Stimulated activated memory B cell treated with anti-CD40 and anti-IgM and Interleukin-4, amounts not matched to agents 10 μg/mL and 1 μg/mL and 100 μg/mL, for 72 hours (primary cell): ENCODE results near the gene ZCCHC8.
A peak's percentile ranks its signal among the peaks of the same experiment; 100 is the strongest.
"Not testable (repeated sequence)": the region's sequence is repeated elsewhere in the genome, so short reads cannot be mapped to it uniquely, and the experiment has no call there.

ENCODE experiments used
- ATAC-seq: fragments of 150-1000 bp; cut with Tn5 transposase; 2 replicates; pipeline ENCODE4 v1.10.0; 2021
- H3K27ac Mint-ChIP-seq: one replicate; pipeline ENCODE4 v1.8.0; 2022; ENCODE audit warnings: mild to moderate bottlenecking, mixed read lengths
- H3K27me3 Mint-ChIP-seq: one replicate; pipeline ENCODE4 v1.8.0; 2022; ENCODE audit warnings: mixed read lengths
- H3K36me3 Mint-ChIP-seq: one replicate; pipeline ENCODE4 v1.8.0; 2022; ENCODE audit warnings: mixed read lengths
- H3K4me1 Mint-ChIP-seq: one replicate; pipeline ENCODE4 v1.8.0; 2022; ENCODE audit warnings: mixed read lengths
- H3K4me3 Mint-ChIP-seq: one replicate; pipeline ENCODE4 v1.8.0; 2022; ENCODE audit warnings: mild to moderate bottlenecking, moderate library complexity, mixed read lengths
- H3K9me3 Mint-ChIP-seq: one replicate; pipeline ENCODE4 v1.8.0; 2022; ENCODE audit warnings: mixed read lengths

Gene ZCCHC8

DNA sequence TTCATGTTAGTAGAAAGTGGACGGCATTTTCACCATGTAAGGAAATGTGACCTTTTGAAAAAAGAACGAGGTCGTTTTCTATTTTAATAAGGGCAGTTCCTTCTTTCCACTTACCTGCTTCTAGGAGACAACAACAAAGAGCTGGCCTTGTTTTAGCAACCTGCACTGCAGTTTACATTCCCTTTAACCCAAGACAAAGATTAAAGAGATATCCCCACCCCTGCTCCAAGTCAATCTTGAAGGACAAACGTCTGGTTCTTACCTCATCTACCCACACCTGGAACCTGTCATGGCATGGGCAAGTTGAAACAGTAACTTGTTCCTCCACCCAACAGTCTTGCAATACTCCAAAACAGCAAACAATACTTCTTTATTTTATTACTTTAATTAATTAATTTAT, 32.7 kb downstream of the ZCCHC8 start:
- no peak for ATAC-seq
- no peaks in the 10 kb centered on the region for H3K9me3 Mint-ChIP-seq

GRCh38 chr12:122464317-122465042, 36.3 kb downstream of the ZCCHC8 start:
- not testable (repeated sequence) for H3K36me3 Mint-ChIP-seq, H3K9me3 Mint-ChIP-seq, H3K27me3 Mint-ChIP-seq, H3K4me1 Mint-ChIP-seq, ATAC-seq, H3K27ac Mint-ChIP-seq, H3K4me3 Mint-ChIP-seq

More for the DNA sequence above, 32.7 kb downstream of the ZCCHC8 start:
- H3K27ac Mint-ChIP-seq, result no peak overlapping the region
- H3K36me3 Mint-ChIP-seq, result no peaks in the 10 kb centered on the region
- no peaks in the 10 kb centered on the region for H3K27me3 Mint-ChIP-seq
- no peak overlapping the region for H3K4me3 Mint-ChIP-seq
- no peaks in the 10 kb centered on the region for H3K4me1 Mint-ChIP-seq

- Mint-ChIP-seq H3K36me3 (no peaks in the 10 kb centered on the region), H3K9me3 (no peaks in the 10 kb centered on the region), H3K4me1 (peaks cover 4% of the 10 kb centered on the region), H3K4me3 (no peak overlapping the region), H3K27ac (no peak overlapping the region), H3K27me3 (no peaks in the 10 kb centered on the region)
- ATAC-seq, result no peak
Observed at GRCh38 chr12:122460641-122461040, 40.1 kb downstream of the ZCCHC8 start.

GRCh38 chr12:122460061-122460460, 40.7 kb downstream of the ZCCHC8 start:
- no peak overlapping the region for H3K4me3 Mint-ChIP-seq
- no peak for ATAC-seq
- peaks cover 6% of the 10 kb centered on the region for H3K4me1 Mint-ChIP-seq
- H3K9me3 Mint-ChIP-seq, result no peaks in the 10 kb centered on the region
- H3K27me3 Mint-ChIP-seq, result no peaks in the 10 kb centered on the region
- no peak overlapping the region for H3K27ac Mint-ChIP-seq
- no peaks in the 10 kb centered on the region for H3K36me3 Mint-ChIP-seq

- no peak overlapping the region for H3K4me3 Mint-ChIP-seq
Observed at GRCh38 chr12:122459211-122459610, 41.5 kb downstream of the ZCCHC8 start.

GRCh38 chr12:122458105-122459035, 42.4 kb downstream of the ZCCHC8 start:
- Mint-ChIP-seq H3K36me3 (no peaks in the 10 kb centered on the region), H3K4me3 (no peak overlapping the region), H3K27me3 (no peaks in the 10 kb centered on the region), H3K9me3 (no peaks in the 10 kb centered on the region), H3K27ac (no peak overlapping the region), H3K4me1 (peaks cover 12% of the 10 kb centered on the region)
- ATAC-seq, result no peak

More at GRCh38 chr12:122459211-122459610, 41.5 kb downstream of the ZCCHC8 start:
- no peak overlapping the region for H3K27ac Mint-ChIP-seq
- ATAC-seq, result no peak
- no peaks in the 10 kb centered on the region for H3K36me3 Mint-ChIP-seq
- H3K9me3 Mint-ChIP-seq, result no peaks in the 10 kb centered on the region
- H3K4me1 Mint-ChIP-seq, result peaks cover 6% of the 10 kb centered on the region
- H3K27me3 Mint-ChIP-seq, result no peaks in the 10 kb centered on the region

DNA sequence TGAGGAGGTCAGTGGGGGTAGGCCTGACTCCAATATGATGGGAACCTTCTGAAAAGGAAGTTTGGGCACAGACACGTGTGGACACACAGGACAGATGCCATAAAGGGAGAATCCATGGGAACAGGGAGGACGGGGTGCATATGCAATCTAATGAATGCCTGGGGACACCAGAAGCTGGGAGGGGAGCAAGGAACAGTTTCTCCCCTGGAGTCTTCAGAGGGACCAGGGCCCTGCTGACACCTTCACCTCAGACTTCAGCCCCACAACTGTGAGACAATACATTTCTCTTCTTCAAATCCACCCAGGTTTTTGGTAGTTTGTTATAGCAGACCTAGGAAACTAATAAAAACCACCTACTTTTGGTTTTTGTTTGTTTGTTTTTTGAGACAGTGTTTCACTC, 43.1 kb downstream of the ZCCHC8 start:
- Mint-ChIP-seq H3K4me3 (no peak overlapping the region), H3K36me3 (no peaks in the 10 kb centered on the region), H3K4me1 (peaks cover 20% of the 10 kb centered on the region), H3K27ac (no peak overlapping the region), H3K9me3 (no peaks in the 10 kb centered on the region), H3K27me3 (no peaks in the 10 kb centered on the region)
- ATAC-seq, result no peak

DNA sequence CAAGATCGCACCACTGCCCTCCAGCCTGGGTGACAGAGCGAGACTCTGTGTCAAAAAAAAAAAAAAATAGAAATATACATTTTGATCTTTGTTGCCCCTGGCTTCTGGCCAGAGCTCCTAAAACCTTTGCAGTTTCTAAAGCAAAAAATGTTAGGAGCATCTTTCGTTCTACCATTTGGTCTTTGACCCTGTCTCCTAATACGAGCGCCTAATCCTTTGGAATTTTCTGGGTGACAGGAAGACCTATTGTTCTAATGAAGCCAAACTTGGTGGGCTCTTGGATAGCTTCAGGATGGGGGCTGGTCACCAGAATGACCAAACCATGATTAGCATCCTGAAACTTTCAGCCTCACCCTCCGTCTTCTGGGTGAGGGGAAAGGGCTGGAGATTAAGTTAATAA, 46.0 kb downstream of the ZCCHC8 start:
- Mint-ChIP-seq H3K4me1 (peaks cover 23% of the 10 kb centered on the region), H3K4me3 (no peak overlapping the region), H3K27ac (no peak overlapping the region), H3K36me3 (no peaks in the 10 kb centered on the region), H3K9me3 (no peaks in the 10 kb centered on the region), H3K27me3 (no peaks in the 10 kb centered on the region)
- ATAC-seq, result no peak

DNA sequence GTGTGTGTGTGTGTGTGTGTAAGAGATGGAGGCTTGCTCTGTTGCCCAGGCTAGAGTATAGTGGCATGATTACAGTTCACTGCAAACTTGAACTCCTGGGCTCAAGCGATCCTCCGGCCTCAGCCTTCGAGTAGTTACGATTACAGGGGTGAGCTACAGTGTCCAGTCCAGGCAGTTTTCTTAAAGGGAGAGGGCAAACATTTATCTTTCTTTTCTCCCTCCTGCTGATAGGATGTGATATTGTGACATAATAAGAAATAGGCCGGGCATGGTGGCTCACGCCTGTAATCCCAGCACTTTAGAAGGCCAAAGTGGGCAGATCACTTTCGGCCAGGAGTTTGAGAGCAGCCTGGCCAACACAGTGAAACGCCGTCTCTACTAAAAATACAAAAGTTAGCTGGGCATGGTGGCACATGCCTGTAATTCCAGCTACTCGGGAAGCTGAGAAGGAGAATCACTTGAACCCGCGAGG, 46.4 kb downstream of the ZCCHC8 start:
- no peak overlapping the region for H3K4me3 Mint-ChIP-seq

DNA sequence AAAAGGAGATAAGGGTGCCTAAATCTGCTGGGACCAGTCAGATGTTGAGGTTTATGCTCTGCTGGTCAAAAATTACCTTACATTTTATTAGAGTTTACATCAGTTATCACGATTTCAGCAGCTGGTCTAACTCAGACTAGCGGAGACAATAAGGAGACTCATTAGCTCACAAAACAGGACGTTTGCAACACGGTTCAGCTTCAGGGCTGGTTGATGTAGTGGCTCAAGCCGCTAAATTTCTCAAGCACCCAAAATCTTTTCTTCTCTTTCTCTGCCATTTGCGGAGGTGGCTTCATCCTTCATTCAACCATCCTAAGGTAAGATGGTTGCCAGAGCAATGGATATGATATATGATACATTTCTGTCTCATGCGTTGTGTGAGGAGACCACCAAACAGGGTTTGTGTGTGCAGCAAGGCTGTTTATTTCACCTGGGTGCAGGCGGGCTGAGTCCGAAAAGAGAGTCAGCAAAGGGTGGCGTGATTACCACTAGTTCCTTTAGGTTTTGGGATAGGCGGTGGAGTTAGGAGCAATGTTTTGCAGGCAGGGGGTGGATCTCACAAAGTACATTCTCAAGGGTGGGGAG, 47.9 kb downstream of the ZCCHC8 start:
- Mint-ChIP-seq H3K4me1 (peaks cover 23% of the 10 kb centered on the region), H3K36me3 (no peaks in the 10 kb centered on the region)

More for the DNA sequence above, 46.4 kb downstream of the ZCCHC8 start:
- Mint-ChIP-seq H3K27me3 (no peaks in the 10 kb centered on the region), H3K36me3 (no peaks in the 10 kb centered on the region), H3K27ac (peak overlapping the region; percentile 65), H3K4me1 (peaks cover 23% of the 10 kb centered on the region), H3K9me3 (no peaks in the 10 kb centered on the region)
- ATAC-seq, result no peak

GRCh38 chr12:122449317-122449716, 51.4 kb downstream of the ZCCHC8 start:
- no peak overlapping the region for H3K27ac Mint-ChIP-seq
- H3K36me3 Mint-ChIP-seq, result no peaks in the 10 kb centered on the region
- H3K9me3 Mint-ChIP-seq, result no peaks in the 10 kb centered on the region
- ATAC-seq, result no peak
- H3K27me3 Mint-ChIP-seq, result no peaks in the 10 kb centered on the region
- H3K4me1 Mint-ChIP-seq, result peaks cover 17% of the 10 kb centered on the region
- no peak overlapping the region for H3K4me3 Mint-ChIP-seq

More for the DNA sequence above, 47.9 kb downstream of the ZCCHC8 start:
- no peak overlapping the region for H3K4me3 Mint-ChIP-seq
- peak overlapping the region; percentile 65 for H3K27ac Mint-ChIP-seq
- ATAC-seq, result no peak
- no peaks in the 10 kb centered on the region for H3K27me3 Mint-ChIP-seq
- H3K9me3 Mint-ChIP-seq, result no peaks in the 10 kb centered on the region

GRCh38 chr12:122447825-122448224, 52.9 kb downstream of the ZCCHC8 start:
- H3K36me3 Mint-ChIP-seq, H3K27ac Mint-ChIP-seq, H3K4me1 Mint-ChIP-seq, H3K9me3 Mint-ChIP-seq, ATAC-seq, H3K27me3 Mint-ChIP-seq, H3K4me3 Mint-ChIP-seq: not testable (repeated sequence)

DNA sequence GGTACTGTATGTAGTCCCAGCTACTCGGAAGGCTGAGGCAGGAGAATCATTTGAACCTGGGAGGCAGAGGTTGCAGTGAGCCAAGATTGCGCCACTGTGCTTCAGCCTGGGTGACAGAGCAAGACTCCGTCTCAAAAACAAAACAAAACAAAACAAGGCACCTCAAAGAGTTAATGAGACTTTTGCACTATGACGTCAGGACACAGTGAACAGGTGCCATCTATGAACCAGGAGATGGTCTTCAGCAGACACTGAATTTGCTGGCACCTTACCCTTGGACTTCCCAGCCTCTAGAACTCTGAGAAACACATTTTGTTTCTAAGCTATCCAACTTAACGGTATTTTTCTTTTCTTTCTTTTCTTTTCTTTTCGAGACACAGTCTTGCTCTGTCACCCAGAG, 54.3 kb downstream of the ZCCHC8 start:
- not testable (repeated sequence) for H3K27ac Mint-ChIP-seq, H3K9me3 Mint-ChIP-seq, ATAC-seq, H3K27me3 Mint-ChIP-seq, H3K4me3 Mint-ChIP-seq, H3K36me3 Mint-ChIP-seq, H3K4me1 Mint-ChIP-seq

DNA sequence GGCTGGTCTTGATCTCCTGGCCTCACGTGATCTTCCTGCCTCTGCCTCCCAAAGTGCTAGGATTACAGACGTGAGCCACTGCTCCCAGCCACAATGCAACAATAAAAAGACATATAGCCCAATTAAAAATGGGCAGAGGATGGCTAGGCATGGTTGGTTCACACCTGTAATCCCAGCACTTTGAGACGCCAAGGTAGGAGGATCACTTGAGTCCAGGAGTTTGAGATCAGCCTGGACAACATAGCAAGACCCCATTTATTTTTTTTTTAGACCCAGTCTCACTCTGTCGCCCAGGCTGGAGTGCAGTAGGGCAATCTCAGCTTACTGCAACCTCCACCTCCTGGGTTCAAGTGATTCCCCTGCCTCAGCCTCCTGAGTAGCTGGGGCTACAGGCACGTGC, 56.7 kb downstream of the ZCCHC8 start:
- ATAC-seq, H3K27ac Mint-ChIP-seq, H3K27me3 Mint-ChIP-seq, H3K36me3 Mint-ChIP-seq, H3K4me1 Mint-ChIP-seq, H3K4me3 Mint-ChIP-seq, H3K9me3 Mint-ChIP-seq: not testable (repeated sequence)

GRCh38 chr12:122438822-122439221, 61.9 kb downstream of the ZCCHC8 start:
- ATAC-seq, H3K9me3 Mint-ChIP-seq, H3K27me3 Mint-ChIP-seq, H3K4me3 Mint-ChIP-seq, H3K4me1 Mint-ChIP-seq, H3K27ac Mint-ChIP-seq, H3K36me3 Mint-ChIP-seq: not testable (repeated sequence)
